Heart right ventricle (tissue), 16 donors: ENCODE measurements around the gene FHOD3. TPM values are rescaled to one million over a fixed set of nuclear protein-coding genes. Genes with fewer than 3 reads are reported as not detected.
"Not testable (repeated sequence)": the region's sequence is repeated elsewhere in the genome, so short reads cannot be mapped to it uniquely, and the experiment has no call there.

Source experiments
- ATAC-seq, 8 donors: fragments of 200-7000 bp; cut with Tn5 transposase; one replicate each; pipeline ENCODE4 v1.9.1; 2020; ENCODE audit warnings: mild to moderate bottlenecking in 8 of 8, moderate library complexity in 8 of 8, moderate number of reproducible peaks in 1 of 8
- DNase-seq, 2 donors: peaks; one replicate each; pipeline ENCODE4 v3.0.0-alpha.2; 2020
- H3K27ac ChIP-seq, 10 donors: fragments of 200-600 bp; sonication (generic) in 2 of 10; one replicate each; pipeline versions ENCODE4 v1.5.0 to v1.8.0; 2020 to 2022; ENCODE audit warnings: mild to moderate bottlenecking in 3 of 10
- H3K27me3 ChIP-seq, 7 donors: fragments of 200-600 bp; one replicate each; pipeline ENCODE4 v1.8.0; 2021 to 2022; ENCODE audit warnings: mild to moderate bottlenecking in 2 of 7
- H3K36me3 ChIP-seq, 9 donors: fragments of 200-600 bp; sonication (generic) in 1 of 9; one replicate each; pipeline versions ENCODE4 v1.5.0 to v1.8.0; 2020 to 2022; ENCODE audit warnings: mild to moderate bottlenecking in 2 of 9
- H3K4me1 ChIP-seq, 9 donors: fragments of 200-600 bp; sonication (generic) in 1 of 9; one replicate each; pipeline versions ENCODE4 v1.5.0 to v1.8.0; 2020 to 2022; ENCODE audit warnings: mild to moderate bottlenecking in 4 of 9
- H3K4me3 ChIP-seq, 10 donors: fragments of 200-600 bp; sonication (generic) in 2 of 10; one replicate each; pipeline versions ENCODE4 v1.5.0 to v1.8.0; 2020 to 2022; ENCODE audit warnings: mild to moderate bottlenecking in 7 of 10, moderate library complexity in 2 of 10
- H3K9me3 ChIP-seq, 11 donors: fragments of 200-600 bp in 10 of 11; sonication (generic) in 2 of 11; one replicate each; pipeline versions ENCODE4 v1.5.0 to v1.8.0; 2013 to 2022; ENCODE audit warnings: mild to moderate bottlenecking in 2 of 11, control low read depth in 1 of 11, moderate library complexity in 1 of 11
- CTCF ChIP-seq, 9 donors: fragments of 200-600 bp; sonication (generic) in 2 of 9; IDR thresholded peaks; one replicate each; pipeline versions ENCODE4 v1.5.0 to v1.8.0; 2021 to 2022; ENCODE audit warnings: antibody characterized with exemption in 9 of 9, mild to moderate bottlenecking in 5 of 9, moderate library complexity in 1 of 9
- WGBS, 2 donors: extraction: QIAGEN DNeasy Blood & Tissue Kit; methylation state at CpG; one replicate each; pipeline ENCODE4 v1.1.7; 2013; ENCODE audit warnings: inconsistent platforms in 1 of 2; 5-methylcytosine and 5-hydroxymethylcytosine counted together
- intact Hi-C, 10 donors: fragments of 100-400 bp; cut with DNase I; formaldehyde crosslinking; loops; one replicate each; pipeline versions ENCODE4 v1.11.1 to v1.14.2; 2022
- polyA plus RNA-seq, 2 donors: library from polyadenylated mRNA; stranded (reverse); fragments of 200-250 nt; gene quantifications; one replicate each; pipeline ENCODE4 v1.2.3, GENCODE V29; 2013
- total RNA-seq, 10 donors: library from RNA; stranded (reverse); fragmentation: NEBNext Ultra II Directional in 3 of 10; extraction: Animal tissue kit (Norgen Biotek cat#: 25700) in 3 of 10; gene quantifications; one replicate each; pipeline versions ENCODE4 v1.2.1 to v1.2.4, GENCODE V29; 2021 to 2023
- donor health status: Arrhythmogenic right ventricular cardiomyopathy.
- donor health status: ischemic (EF 13 %, LVEDD 7.1; RV severe dilation, severe dysfunction).
- donor health status: healthy with polysubstance abuse.
- donor health status: DM: no; HTN: yes; CAD: no.
- donor health status: DM: no; HTN: no; CAD: no.
- donor health status: ischemic (EF 25% LVEDD 6.9; RV normal size, moderate dysfunction).
- donor health status: ischemic (EF 25% LVEDD 5.7; RV mildly dilated, moderate dysfunction).
- donor health status: healthy.
- donor health status: DM: yes; HTN: yes; CAD: no.
- donor health status: Ischemic cardiomyopathy.
- donor health status: ischemic (EF 35%, LVEDD 5.7; RV mildly dilated, moderate dysfunction).
- donor health status: nonischemic (EF 11% LVEDD 7.7; RV severe dilation, severe dysfunction).
- donor health status: DM: yes; HTN: yes; CAD: no.
- donor health status: PGD.
- donor health status: ischemic (EF 29% LVEDD 5.4; RV normal size, mild dysfunction).
- donor health status: nonischemic (EF 23%, LVEDD 6.1; RV moderate dilation, normal function).

Gene FHOD3
- total and polyA plus RNA-seq, 12 donors = 81.8 to 484 (median 356) TPM

GRCh38 chr18:36546876-36547275, 249.4 kb downstream of the FHOD3 start:
- intact Hi-C loops = loop anchor here in 1 of 10 donors (10.0 kb wide), 1 partner anchor 62 kb away; no protein-coding TSS in a partner anchor
- Histone ChIP-seq H3K27me3 (no peaks in the 10 kb centered on the region), H3K4me1 (peaks cover 0 to 36% (median 10%) of the 10 kb centered on the region in 9 donors), H3K4me3 (no peak overlapping the region), H3K36me3 (no peaks in the 10 kb centered on the region), H3K9me3 (peaks cover 0 to 20% (median 0%) of the 10 kb centered on the region in 11 donors), H3K27ac (peak overlapping the region in 4 of 10 donors; percentile 20 to 52 (median 30))
- TF ChIP-seq CTCF (IDR thresholded peaks at IDR 0.05) = no peak
- DNase-seq = no peak
- WGBS, 2 donors = 83 to 87% methylated on average over 8 of the region's 8 CpGs
- ATAC-seq = peak in 5 of 8 donors; percentile 16 to 57 (median 34)

DNA sequence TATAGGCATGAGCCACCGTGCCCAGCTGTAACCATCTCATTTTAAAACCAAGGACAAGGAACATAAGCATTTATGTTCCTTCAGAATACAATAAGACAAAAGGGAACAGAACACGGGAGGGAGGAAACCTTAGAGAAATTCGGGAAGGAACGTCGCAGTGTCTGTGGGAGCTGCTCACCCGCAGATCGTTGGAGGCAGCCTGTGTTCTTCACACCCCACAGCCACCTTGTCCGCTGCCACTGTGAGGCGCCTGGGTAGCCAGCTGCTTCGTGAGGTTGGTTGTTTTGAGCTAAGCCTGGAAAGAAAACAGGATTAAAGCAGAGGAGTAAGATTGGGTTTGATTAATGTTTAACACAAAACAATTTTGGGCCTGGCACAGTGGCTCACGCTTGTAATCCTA, 250.0 kb downstream of the FHOD3 start:
- intact Hi-C loops = loop anchor here in 1 of 10 donors (10.0 kb wide), 1 partner anchor 63 kb away; no protein-coding TSS in a partner anchor
- no peak for ATAC-seq

GRCh38 chr18:36551274-36551673, 253.8 kb downstream of the FHOD3 start:
- H3K4me1 ChIP-seq, ATAC-seq, H3K27me3 ChIP-seq, H3K27ac ChIP-seq, DNase-seq, intact Hi-C loops, H3K4me3 ChIP-seq, H3K36me3 ChIP-seq: not testable (repeated sequence)
- H3K9me3 ChIP-seq = peaks cover 0 to 28% (median 0%) of the 10 kb centered on the region in 11 donors
- 82 to 97% methylated on average over 1 of the region's 1 CpG for WGBS, 2 donors

More for the DNA sequence above, 250.0 kb downstream of the FHOD3 start:
- Histone ChIP-seq H3K27ac (no peak overlapping the region), H3K4me1 (peaks cover 0 to 36% (median 10%) of the 10 kb centered on the region in 9 donors), H3K27me3 (no peaks in the 10 kb centered on the region), H3K36me3 (no peaks in the 10 kb centered on the region), H3K9me3 (peaks cover 0 to 27% (median 0%) of the 10 kb centered on the region in 11 donors), H3K4me3 (no peak overlapping the region)
- no peak for DNase-seq
- TF ChIP-seq CTCF (IDR thresholded peaks at IDR 0.05) = no peak
- WGBS, 2 donors = 86% methylated on average over 11 of the region's 11 CpGs

DNA sequence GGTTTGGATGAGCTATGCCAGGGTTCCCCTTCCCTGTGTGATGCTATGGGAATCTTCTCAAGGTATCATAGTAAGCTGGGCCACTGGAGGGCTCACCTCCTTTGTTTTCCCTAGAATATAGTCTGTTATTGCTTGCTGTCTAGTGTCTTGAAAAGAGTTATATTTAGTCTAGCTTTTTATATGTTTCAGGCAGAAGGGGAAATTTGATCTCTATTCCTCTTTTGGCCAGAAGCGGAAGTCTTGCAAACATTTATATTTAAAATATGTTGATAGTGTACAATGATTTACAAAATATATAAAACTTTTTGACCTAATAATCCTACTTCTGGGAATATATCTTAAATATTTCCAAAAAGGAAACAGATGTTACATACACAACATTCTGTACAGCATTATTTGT, 260.7 kb downstream of the FHOD3 start:
- WGBS, 2 donors = 72 to 74% methylated on average over 1 of the region's 1 CpG
- no peak for TF ChIP-seq CTCF (IDR thresholded peaks at IDR 0.05)
- Histone ChIP-seq H3K27ac (peak overlapping the region in 1 of 10 donors; percentile 1), H3K27me3 (no peaks in the 10 kb centered on the region), H3K4me1 (peaks cover 0 to 24% (median 13%) of the 10 kb centered on the region in 9 donors), H3K4me3 (no peak overlapping the region), H3K36me3 (no peaks in the 10 kb centered on the region), H3K9me3 (peaks cover 0 to 8% (median 0%) of the 10 kb centered on the region in 11 donors)
- DNase-seq (no peak), ATAC-seq (no peak)
- intact Hi-C loops = no loop called here

GRCh38 chr18:36559149-36559857, 261.8 kb downstream of the FHOD3 start:
- H3K36me3 ChIP-seq = no peaks in the 10 kb centered on the region
- no peak overlapping the region for H3K4me3 ChIP-seq
- intact Hi-C loops = no loop called here
- peaks cover 0 to 34% (median 18%) of the 10 kb centered on the region in 9 donors for H3K4me1 ChIP-seq
- DNase-seq (no peak), ATAC-seq (peak in 3 of 8 donors; percentile 17 to 40 (median 27))
- WGBS, 2 donors = 45 to 48% methylated on average over 8 of the region's 8 CpGs
- TF ChIP-seq CTCF (IDR thresholded peaks at IDR 0.05) = no peak
- H3K27me3 ChIP-seq = no peaks in the 10 kb centered on the region
- H3K27ac ChIP-seq = no peak overlapping the region
- H3K9me3 ChIP-seq = peaks cover 0 to 4% (median 0%) of the 10 kb centered on the region in 11 donors
